GM21825 (cell line): Measurements from ENCODE around the gene APC2.
"Not testable (repeated sequence)": the region's sequence is repeated elsewhere in the genome, so short reads cannot be mapped to it uniquely, and the experiment has no call there.

Experiments
- ATAC-seq: cut with Tn5 transposase; IDR thresholded peaks from one replicate; pipeline ENCODE4 v1.9.1; 2021; ENCODE audit warnings: mild to moderate bottlenecking, moderate library complexity; ENCODE audit not compliant: unreplicated experiment

APC2 gene

DNA sequence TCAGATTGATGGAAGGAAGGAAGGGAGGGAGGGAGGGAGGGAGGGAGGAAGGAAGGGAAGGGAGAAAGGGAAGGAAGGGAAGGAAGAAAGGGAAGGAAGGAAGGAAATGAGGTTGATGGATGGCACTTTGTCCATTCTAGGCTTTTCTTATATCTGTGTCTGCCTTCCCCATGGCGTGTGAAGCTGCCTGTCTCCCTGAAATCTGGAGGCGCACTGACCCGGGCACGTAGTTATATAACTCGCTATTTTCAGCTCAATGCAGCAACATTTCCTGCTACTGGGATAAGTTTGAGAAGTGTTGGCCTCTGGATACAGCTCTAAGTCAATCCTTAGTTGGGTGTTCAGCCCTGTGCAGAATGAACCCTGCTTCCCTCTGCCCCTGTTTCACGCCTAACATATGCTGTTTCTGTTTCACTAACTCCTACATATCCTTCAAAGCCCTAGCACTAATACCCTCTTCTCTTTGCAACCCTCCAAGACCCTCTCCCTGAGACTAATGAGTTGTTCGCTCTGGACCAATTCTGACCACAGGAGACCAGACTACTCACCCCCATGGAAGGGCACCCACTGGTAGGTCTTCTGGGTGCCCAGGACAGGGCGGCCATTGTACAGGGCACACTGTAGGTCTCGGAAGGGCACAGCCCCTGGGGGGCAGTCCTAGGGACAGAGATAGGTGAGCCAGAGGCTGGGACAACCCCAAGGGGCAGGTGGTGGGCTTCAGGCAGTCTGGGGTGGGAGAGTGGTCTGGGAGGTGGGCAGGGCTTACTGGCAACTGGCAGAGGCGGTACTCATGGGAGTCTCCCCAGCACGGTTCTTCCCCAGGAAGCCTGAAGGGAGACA lies 59.9 kb downstream of the APC2 start:
- ATAC-seq, result no peak

- ATAC-seq, result no peak
Measured at GRCh38 chr19:1510442-1510806, 60.5 kb downstream of the APC2 start.

DNA sequence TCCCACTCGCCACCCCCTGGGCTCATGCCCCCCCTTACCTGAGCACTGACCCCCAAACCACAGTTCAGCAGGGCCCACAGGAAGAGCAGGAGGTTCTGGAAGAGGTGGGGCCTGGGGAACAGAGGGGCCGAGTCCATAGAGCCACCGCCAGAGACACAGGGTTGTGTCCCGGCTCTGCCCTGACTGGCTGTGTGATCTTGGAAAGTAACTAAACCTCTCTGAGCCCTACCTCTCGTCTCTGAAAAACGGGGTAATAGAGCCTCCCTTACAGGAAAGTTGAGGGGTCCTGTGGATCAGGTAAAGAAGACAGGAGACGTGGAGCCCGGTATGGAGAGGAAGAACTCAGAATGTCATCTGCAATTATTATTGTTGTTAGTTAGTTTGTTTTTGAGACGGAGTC lies 60.9 kb downstream of the APC2 start:
- no peak for ATAC-seq

GRCh38 chr19:1511318-1512317 lies 61.7 kb downstream of the APC2 start:
- no peak for ATAC-seq

DNA sequence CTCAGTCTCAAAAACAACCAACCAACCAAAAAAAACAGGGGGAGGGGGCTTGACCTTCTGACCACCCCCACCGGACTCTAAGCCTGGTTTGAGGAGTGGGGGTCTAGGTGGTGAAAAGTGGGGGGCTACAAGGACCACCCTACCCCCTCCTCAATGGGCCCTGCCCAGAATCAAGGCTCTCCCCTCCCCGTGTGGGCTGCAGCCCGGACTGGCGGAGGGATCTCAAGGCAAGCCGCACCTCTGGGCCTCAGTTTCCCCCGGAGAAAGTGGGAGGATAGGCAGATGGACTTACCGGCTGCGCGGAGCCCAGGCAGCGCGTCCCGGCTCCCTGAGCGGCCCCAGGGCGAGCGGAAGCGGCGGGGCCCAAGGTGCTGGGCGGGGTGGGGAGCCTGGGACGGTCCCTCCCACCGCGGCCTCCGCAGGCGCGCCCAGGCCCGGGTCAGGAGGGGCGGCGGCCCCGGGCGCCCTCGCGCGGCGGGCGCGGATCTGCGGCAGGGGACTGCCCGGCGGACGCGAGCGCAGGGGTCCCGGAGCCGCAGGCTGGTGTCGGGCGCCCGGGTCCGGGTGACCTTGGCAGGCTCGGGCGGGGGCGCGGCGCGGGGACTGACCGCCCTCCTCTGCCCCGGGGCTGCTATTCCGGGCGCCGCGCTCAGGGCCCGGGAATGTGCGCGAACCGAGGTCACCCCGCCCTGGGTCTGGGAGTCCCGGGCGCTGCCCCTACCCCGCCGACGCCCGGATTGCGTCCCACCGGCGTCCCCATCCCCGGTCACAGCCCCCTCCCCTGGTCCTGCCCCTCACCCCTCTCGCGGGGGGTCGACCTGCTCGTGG lies 63.0 kb downstream of the APC2 start, which contains the start of gene ADAMTSL5:
Gene ADAMTSL5, minus strand, starts transcription at position 349 of the 828 bp plus-strand sequence. CDS start 2,076 bp downstream, outside the sequence.
- ATAC-seq, result no peak

- no peak for ATAC-seq
Measured at GRCh38 chr19:1513499-1514294, 63.8 kb downstream of the APC2 start.

DNA sequence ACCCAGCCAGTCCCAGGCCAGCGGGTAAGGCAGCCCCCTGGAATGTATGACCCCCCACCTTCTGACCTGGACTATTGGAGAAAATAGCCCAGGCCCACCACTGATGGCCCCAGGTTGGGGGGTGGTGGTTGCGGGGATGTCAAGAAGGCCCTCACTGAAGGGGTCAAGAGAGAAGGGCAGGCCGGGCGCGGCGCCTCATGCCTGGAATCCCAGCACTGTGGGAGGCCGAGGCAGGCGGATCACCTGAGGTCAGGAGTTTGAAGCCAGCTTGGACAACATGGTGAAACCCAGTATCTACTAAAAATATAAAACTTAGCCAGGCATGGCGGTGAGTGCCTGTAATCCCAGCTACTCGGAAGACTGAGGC lies 64.4 kb downstream of the APC2 start:
- ATAC-seq, result no peak

DNA sequence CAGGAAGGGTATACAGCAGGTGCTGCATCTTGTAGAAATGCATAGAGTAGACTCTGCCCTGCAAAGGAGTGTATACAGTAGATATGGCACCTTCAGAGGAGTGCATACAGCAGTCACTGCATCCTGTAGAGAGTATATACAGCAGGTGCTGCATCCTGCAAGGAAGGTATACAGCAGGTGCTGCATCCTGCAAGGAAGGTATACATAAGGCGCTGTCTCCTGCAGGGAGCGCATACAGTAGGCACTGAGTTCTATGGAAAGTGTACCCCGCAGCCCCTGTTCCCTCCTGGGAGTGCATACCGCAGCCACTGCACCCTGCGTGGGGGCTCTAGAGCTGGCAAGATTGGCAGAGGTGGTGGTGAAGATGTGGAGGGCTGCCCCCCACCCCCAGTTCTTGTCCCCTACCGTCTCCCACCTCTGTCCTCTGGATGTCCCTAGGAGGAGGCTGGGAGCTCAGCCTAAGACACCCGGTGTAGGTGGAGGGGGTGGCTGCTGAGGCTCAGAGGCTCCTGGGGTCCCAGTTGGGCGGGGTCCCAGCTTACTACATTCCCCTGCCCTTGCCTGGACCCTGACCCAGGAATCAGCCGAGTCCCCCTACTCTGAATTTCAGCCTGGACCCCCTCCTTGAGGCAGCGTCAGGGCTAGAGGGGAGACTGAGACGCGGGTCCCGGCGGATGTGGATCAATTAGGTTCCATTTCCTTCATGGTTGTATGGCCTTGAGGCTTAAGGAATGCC lies 65.2 kb downstream of the APC2 start:
- no peak for ATAC-seq

- ATAC-seq, result no peak
Measured at GRCh38 chr19:1516395-1516753, 66.5 kb downstream of the APC2 start.

DNA sequence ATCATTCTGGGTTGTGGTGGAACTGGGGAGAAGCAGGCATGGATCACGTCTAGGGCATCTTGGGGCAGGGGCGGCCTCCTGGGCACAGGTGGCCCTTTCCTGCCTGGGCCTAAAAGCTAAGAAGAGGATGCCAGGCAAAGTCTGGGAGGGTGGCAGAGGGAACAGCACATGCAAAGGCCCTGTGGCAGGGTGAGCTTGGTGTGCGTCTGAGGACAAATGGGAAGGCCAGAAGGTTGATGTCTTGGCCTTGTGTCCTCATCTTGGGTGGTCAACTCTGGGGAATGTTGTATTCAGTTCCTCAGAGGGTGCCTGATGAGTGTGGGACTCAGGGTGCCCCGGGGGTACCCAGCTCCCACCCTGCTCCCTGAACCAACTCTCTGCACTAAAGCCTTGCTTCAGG lies 68.5 kb downstream of the APC2 start:
- ATAC-seq, result no peak

DNA sequence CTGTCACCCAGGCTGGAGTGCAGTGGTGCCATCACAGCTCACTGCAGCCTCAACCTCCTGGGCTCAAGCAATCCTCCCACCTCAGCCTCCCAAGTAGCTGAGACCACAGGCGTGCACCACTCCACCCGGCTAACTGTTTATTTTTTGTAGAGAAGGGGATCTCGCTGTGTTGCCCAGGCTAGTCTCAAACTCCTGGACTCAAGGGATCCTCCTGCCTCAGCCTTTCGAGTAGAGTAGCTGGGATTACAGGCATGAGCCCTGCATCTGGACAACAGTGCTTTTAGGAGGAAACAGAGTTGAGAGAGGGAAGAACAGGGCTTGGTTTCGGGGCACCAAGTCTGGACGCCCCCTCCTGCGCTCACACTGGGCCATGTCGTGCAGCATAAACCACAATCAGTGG lies 69.9 kb downstream of the APC2 start:
- not testable (repeated sequence) for ATAC-seq

DNA sequence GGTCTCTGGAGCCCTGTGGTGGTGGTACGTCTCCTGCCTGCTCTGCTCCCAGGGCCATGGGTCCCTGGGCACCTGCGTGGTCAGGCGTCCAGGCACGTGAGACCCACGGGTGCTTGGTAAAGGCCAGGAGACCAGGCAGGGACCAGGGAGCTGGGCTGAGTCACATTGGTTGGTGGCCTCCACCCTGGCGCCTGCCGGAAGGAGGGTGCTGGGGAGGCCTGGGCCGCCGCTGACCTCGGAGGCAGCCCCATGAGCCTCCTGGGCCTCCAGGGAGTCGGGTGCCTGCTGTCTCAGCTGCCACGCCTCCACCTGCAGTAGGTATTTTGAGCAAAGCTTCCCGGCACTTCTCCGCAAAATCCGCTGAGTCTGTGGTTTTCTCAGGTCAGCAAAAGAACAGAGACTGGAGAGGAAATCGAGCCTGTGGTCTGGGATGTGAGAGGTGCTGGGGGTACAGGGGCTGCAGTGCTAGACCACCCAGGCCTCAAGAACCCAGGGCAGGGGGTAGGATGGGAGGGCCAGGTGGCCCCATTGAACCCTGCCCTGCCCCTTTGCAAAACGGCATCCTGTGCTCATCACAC lies 70.4 kb downstream of the APC2 start:
- no peak for ATAC-seq

DNA sequence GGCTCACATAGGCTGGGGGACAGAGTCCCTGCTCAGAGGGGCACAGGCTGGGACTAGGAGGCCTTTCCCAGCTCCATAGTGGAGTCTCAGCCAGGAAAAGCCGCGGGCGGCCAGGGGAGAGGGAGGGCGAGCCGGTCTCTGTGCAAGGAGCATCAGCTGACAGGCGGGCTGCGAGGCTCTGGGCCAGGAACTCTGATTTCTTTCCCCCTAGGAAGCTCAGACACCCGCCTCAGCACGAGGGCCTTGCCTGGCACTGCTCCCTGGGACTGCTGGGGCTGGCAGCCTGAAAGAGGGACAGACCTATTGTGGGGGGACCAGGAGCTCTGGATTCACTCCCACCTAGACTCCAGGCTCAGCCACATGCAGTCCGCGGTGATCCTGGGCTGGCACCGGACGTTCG lies 71.7 kb downstream of the APC2 start:
- no peak for ATAC-seq

GRCh38 chr19:1522061-1522460 lies 72.1 kb downstream of the APC2 start:
- no peak for ATAC-seq

GRCh38 chr19:1522838-1523237 lies 72.9 kb downstream of the APC2 start:
- ATAC-seq, result no peak
